ENCODE measurements around the gene GNS. TPM values are rescaled to one million over a fixed set of nuclear protein-coding genes. Genes with fewer than 3 reads are reported as not detected.
A peak's percentile ranks its signal among the peaks of the same experiment; 100 is the strongest.
"Not testable (repeated sequence)": the region's sequence is repeated elsewhere in the genome, so short reads cannot be mapped to it uniquely, and the experiment has no call there.

The GNS gene
- total RNA-seq, 4 donors from 2014 or later = 18.9 to 55.5 (median 35.5) TPM

DNA sequence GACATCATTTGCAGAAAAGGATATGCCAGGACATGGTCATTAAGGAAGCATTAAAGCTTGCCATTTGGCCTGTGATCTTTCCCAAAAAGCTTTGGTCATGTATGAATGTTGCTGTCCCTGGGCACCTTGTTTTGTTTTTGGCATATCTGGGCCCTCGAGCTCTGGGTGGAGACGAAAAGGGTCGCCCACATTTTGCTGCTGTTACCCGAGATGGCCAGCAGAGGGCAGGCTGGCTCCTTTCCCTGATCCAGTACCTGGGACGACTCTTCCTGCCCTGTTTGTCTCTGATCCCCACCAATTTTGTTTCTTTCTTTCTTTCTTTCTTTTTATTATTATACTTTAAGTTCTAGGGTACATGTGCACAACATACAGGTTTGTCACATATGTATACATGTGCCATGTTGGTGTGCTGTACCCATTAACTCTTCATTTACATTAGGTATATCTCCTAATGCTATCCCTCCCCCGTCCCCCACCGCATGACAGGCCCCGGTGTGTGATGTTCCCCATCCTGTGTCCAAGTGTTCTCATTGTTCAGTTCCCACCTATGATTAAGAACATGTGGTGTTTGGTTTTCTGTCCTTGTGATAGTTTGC, 43.1 kb upstream of the GNS start:
- H3K4me1 ChIP-seq; H3K27ac ChIP-seq; intact Hi-C loops (cut with DNase I); H3K36me3 ChIP-seq; DNase-seq; H3K4me3 ChIP-seq; H3K9me3 ChIP-seq: not testable (repeated sequence)
- TF ChIP-seq, protein P1, sequence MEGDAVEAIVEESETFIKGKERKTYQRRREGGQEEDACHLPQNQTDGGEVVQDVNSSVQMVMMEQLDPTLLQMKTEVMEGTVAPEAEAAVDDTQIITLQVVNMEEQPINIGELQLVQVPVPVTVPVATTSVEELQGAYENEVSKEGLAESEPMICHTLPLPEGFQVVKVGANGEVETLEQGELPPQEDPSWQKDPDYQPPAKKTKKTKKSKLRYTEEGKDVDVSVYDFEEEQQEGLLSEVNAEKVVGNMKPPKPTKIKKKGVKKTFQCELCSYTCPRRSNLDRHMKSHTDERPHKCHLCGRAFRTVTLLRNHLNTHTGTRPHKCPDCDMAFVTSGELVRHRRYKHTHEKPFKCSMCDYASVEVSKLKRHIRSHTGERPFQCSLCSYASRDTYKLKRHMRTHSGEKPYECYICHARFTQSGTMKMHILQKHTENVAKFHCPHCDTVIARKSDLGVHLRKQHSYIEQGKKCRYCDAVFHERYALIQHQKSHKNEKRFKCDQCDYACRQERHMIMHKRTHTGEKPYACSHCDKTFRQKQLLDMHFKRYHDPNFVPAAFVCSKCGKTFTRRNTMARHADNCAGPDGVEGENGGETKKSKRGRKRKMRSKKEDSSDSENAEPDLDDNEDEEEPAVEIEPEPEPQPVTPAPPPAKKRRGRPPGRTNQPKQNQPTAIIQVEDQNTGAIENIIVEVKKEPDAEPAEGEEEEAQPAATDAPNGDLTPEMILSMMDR (IDR thresholded peaks at IDR 0.05) = peak; percentile 62 to 84 (median 72)
- H3K27me3 ChIP-seq = peaks cover 0 to 35% (median 0%) of the 10 kb centered on the region in 4 donors
- 19 to 38% methylated on average over 7 to 8 of the region's 8 CpGs for WGBS, 2 donors

DNA sequence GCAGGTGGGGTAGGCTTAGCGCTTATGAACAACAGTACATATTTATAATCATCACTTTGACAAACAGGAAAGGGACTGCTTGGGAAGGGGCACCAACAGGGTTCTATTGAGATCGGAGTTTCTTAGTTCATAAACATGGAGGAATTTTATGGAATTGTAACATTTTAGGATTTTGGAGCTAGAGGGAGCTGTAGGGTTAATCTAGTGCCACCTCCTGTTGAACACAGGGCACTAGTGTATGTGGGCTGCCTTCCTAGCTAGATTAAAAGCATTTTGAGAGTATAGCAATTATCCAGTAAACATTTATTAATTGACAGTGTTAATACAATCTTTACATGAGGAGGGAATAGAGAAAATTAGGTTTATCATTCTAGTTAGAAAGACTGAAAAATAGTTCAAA, 42.2 kb upstream of the GNS start:
- H3K4me1 ChIP-seq = peaks cover 0 to 14% (median 0%) of the 10 kb centered on the region in 3 donors
- H3K9me3 ChIP-seq = no peaks in the 10 kb centered on the region
- H3K27ac ChIP-seq = no peak overlapping the region
- TF ChIP-seq, protein P1 (IDR thresholded peaks at IDR 0.05) = no peak
- no peak for TF ChIP-seq POLR2A (IDR thresholded peaks at IDR 0.05)
- WGBS, 2 donors = 20 to 56% methylated on average over 1 to 2 of the region's 2 CpGs
- peaks cover 0 to 27% (median 0%) of the 10 kb centered on the region in 4 donors for H3K27me3 ChIP-seq
- no peaks in the 10 kb centered on the region for H3K36me3 ChIP-seq
- no peak overlapping the region for H3K4me3 ChIP-seq
- intact Hi-C loops (cut with DNase I) = no loop called here
- no peak for DNase-seq

DNA sequence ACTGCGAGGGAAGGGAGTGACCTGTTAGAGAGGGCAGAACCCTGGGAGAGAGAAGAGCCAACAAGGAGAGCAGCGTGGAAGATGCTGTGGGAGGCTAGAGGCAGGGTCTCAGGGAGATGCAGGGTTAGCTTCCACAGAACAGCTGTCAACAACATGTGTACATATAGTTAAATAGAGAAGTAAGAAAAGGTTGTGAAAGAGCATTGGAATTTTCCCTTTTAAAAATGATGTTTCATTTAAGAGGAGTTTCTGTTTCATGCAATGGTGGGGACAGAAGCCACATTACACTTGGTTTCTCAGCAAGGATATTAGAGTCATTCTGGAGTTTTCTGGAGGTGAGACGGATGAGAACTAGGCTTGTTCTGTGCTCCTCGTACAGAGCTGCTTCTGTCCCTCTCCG, 41.4 kb upstream of the GNS start:
- H3K4me3 ChIP-seq = no peak overlapping the region
- no peak for TF ChIP-seq POLR2A (IDR thresholded peaks at IDR 0.05)
- TF ChIP-seq, protein P1 (IDR thresholded peaks at IDR 0.05) = no peak
- no peak for DNase-seq
- H3K27ac ChIP-seq = no peak overlapping the region
- intact Hi-C loops (cut with DNase I) = no loop called here
- H3K27me3 ChIP-seq = peaks cover 0 to 24% (median 0%) of the 10 kb centered on the region in 4 donors
- H3K36me3 ChIP-seq = no peaks in the 10 kb centered on the region
- peaks cover 0 to 21% (median 0%) of the 10 kb centered on the region in 3 donors for H3K4me1 ChIP-seq
- no peaks in the 10 kb centered on the region for H3K9me3 ChIP-seq
- 79% methylated on average over 5 of the region's 5 CpGs for WGBS, 2 donors

DNA sequence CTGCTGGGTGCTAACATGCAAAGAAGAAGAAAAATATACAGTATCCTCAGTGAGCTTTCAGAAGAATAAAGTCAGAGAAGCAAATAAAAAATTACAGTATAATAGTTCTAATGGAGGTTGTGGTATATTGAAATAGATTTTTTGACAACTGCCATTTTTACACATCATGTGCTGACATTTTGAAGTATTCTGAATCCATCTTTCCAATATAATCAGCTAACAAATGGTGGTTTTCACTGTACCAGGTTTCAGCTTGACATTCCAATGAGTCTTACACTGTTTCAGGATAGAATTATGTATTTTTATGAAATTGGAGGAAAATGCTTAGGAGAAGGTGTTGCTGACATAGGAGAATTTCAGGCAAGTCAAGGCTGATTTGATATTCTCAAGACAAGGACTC, 39.0 kb upstream of the GNS start:
- no peaks in the 10 kb centered on the region for H3K9me3 ChIP-seq
- H3K4me3 ChIP-seq = no peak overlapping the region
- no peaks in the 10 kb centered on the region for H3K36me3 ChIP-seq
- H3K4me1 ChIP-seq = peaks cover 0 to 21% (median 0%) of the 10 kb centered on the region in 3 donors
- peaks cover 0 to 14% (median 0%) of the 10 kb centered on the region in 4 donors for H3K27me3 ChIP-seq
- intact Hi-C loops (cut with DNase I) = no loop called here
- no peak for DNase-seq
- no peak for TF ChIP-seq POLR2A (IDR thresholded peaks at IDR 0.05)
- TF ChIP-seq, protein P1 (IDR thresholded peaks at IDR 0.05) = no peak
- no peak overlapping the region for H3K27ac ChIP-seq

DNA sequence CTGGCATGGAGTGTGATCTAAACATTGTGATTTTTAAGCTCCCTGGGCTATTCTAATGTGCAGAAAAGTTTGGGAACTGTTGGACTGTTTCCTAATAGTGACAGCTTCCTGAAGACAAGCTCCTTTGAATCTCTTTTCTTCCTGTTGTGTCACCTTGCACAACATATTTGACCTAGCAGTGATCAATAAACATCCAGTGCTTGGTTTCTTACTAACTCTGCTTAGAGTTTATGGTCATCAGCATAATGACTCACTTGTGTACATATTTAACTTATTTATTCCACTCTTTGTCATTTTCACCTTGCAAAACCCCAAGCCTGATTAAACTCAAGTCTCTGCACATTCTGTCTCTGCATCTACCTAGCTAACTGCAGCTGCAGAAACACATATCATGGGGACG, 38.0 kb upstream of the GNS start:
- no peak for TF ChIP-seq POLR2A (IDR thresholded peaks at IDR 0.05)
- TF ChIP-seq, protein P1 (IDR thresholded peaks at IDR 0.05) = no peak
- no peak for DNase-seq
- intact Hi-C loops (cut with DNase I) = no loop called here

More for the DNA sequence above, 38.0 kb upstream of the GNS start:
- H3K36me3 ChIP-seq = no peaks in the 10 kb centered on the region
- 57 to 86% methylated on average over 1 of the region's 1 CpG for WGBS, 2 donors
- no peak overlapping the region for H3K27ac ChIP-seq
- peaks cover 0 to 20% (median 0%) of the 10 kb centered on the region in 3 donors for H3K4me1 ChIP-seq
- no peaks in the 10 kb centered on the region for H3K9me3 ChIP-seq
- no peak overlapping the region for H3K4me3 ChIP-seq
- peaks cover 0 to 14% (median 0%) of the 10 kb centered on the region in 4 donors for H3K27me3 ChIP-seq

Measured in esophagus squamous epithelium (tissue), 5 donors.